ENCODE data around the gene STAT5A. TPM values are rescaled to one million over a fixed set of nuclear protein-coding genes. Genes with fewer than 3 reads are reported as not detected.

Gene STAT5A
- total and polyA plus RNA-seq, 8 donors, result 10.5 to 19.8 (median 14.5) TPM

GRCh38 chr17:42345396-42346073 is 57.2 kb downstream of the STAT5A start:
- H3K9me3 ChIP-seq, result no peaks in the 10 kb centered on the region
- intact Hi-C loops (cut with DNase I), result no loop called here
- ATAC-seq, result peak; percentile 46 to 77 (median 60)
- peak in 5 of 6 donors; percentile 51 to 66 (median 64) for DNase-seq
- TF ChIP-seq CTCF (IDR thresholded peaks at IDR 0.05), result no peak
- H3K36me3 ChIP-seq, result peaks cover 0 to 37% (median 19%) of the 10 kb centered on the region in 3 donors
- no peak overlapping the region for H3K4me3 ChIP-seq
- no peak for FAIRE-seq
- 40 to 46% methylated on average over 13 of the region's 13 CpGs for WGBS, 2 donors
- H3K27me3 ChIP-seq, result no peaks in the 10 kb centered on the region
- peak overlapping the region in 2 of 4 donors; percentile 55 to 67 for H3K27ac ChIP-seq
- peaks cover 17 to 45% (median 39%) of the 10 kb centered on the region in 3 donors for H3K4me1 ChIP-seq

DNA sequence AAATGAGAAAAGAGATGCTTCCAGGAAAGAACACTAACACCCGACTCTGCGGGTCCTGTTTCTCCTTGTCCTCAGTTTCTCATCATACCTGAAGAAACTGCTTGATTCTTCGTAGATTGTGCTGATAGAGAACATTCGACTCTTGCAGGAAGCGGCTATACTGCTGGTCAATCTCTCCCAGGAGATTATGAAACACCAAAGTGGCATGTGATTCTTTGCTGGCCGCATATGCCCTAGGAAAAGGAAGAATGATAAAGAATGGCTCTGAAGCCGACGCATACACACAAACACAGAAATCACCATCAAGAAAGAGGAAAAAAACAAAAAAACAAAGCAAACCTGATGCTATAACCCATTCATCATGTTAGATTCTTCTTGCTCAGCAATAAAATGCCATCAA is 58.2 kb downstream of the STAT5A start:
- no peaks in the 10 kb centered on the region for H3K9me3 ChIP-seq
- peak in 2 of 4 donors; percentile 19 to 21 for ATAC-seq
- H3K4me1 ChIP-seq, result peaks cover 17 to 47% (median 39%) of the 10 kb centered on the region in 3 donors
- no peak overlapping the region for H3K4me3 ChIP-seq
- no peak for FAIRE-seq
- DNase-seq, result no peak
- TF ChIP-seq CTCF (IDR thresholded peaks at IDR 0.05), result no peak
- intact Hi-C loops (cut with DNase I), result no loop called here
- peak overlapping the region in 2 of 4 donors; percentile 38 to 67 for H3K27ac ChIP-seq
- H3K27me3 ChIP-seq, result no peaks in the 10 kb centered on the region
- WGBS, 2 donors, result 64 to 69% methylated on average over 8 of the region's 8 CpGs
- peaks cover 0 to 35% (median 19%) of the 10 kb centered on the region in 3 donors for H3K36me3 ChIP-seq

DNA sequence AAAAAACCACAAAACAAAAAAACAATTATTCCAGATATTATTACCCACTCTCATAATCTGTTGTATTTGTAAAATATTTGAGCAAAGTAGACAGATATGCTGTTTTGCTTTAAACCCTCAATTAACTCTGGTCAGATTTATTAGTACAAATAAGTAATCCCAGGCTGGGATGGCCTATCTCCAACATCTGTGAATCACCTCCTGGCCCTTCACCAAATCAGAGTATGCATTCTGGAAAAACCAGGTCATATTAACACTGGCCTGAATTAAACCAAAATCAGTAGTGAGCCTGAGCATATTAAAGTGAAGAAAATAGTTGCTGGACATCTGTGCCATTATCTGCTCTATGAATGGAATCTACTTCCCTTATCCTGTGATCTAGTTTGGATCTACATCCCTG is 58.9 kb downstream of the STAT5A start:
- TF ChIP-seq CTCF (IDR thresholded peaks at IDR 0.05), result no peak
- Histone ChIP-seq H3K36me3 (peaks cover 0 to 28% (median 19%) of the 10 kb centered on the region in 3 donors), H3K27ac (peak overlapping the region in 2 of 4 donors; percentile 55 to 67), H3K4me1 (peaks cover 17 to 48% (median 39%) of the 10 kb centered on the region in 3 donors), H3K4me3 (no peak overlapping the region), H3K9me3 (no peaks in the 10 kb centered on the region), H3K27me3 (no peaks in the 10 kb centered on the region)
- FAIRE-seq, result peak; percentile 56
- peak in 4 of 6 donors; percentile 56 to 78 (median 60) for DNase-seq
- intact Hi-C loops (cut with DNase I), result no loop called here
- ATAC-seq, result peak; percentile 71 to 84 (median 76)

GRCh38 chr17:42347606-42348005 is 59.3 kb downstream of the STAT5A start:
- Histone ChIP-seq H3K4me1 (peaks cover 17 to 50% (median 39%) of the 10 kb centered on the region in 3 donors), H3K27me3 (no peaks in the 10 kb centered on the region), H3K27ac (peak overlapping the region in 3 of 4 donors; percentile 33 to 67 (median 55)), H3K4me3 (no peak overlapping the region), H3K9me3 (no peaks in the 10 kb centered on the region), H3K36me3 (peaks cover 0 to 24% (median 19%) of the 10 kb centered on the region in 3 donors)
- no peak for TF ChIP-seq CTCF (IDR thresholded peaks at IDR 0.05)
- DNase-seq, result no peak
- FAIRE-seq, result no peak
- WGBS, 2 donors, result 84% methylated on average over 3 of the region's 3 CpGs
- intact Hi-C loops (cut with DNase I), result no loop called here
- ATAC-seq, result no peak

GRCh38 chr17:42348104-42348503 is 59.8 kb downstream of the STAT5A start:
- no peak for ATAC-seq
- Histone ChIP-seq H3K27ac (peak overlapping the region in 2 of 4 donors; percentile 55 to 67), H3K9me3 (no peaks in the 10 kb centered on the region), H3K4me1 (peaks cover 17 to 50% (median 39%) of the 10 kb centered on the region in 3 donors), H3K4me3 (no peak overlapping the region), H3K36me3 (peaks cover 0 to 19% (median 19%) of the 10 kb centered on the region in 3 donors), H3K27me3 (no peaks in the 10 kb centered on the region)
- no peak for TF ChIP-seq CTCF (IDR thresholded peaks at IDR 0.05)
- intact Hi-C loops (cut with DNase I), result no loop called here
- no peak for DNase-seq
- 94 to 97% methylated on average over 3 of the region's 3 CpGs for WGBS, 2 donors
- FAIRE-seq, result no peak

Measured in pancreas (tissue), 10 donors.